Large intestine (tissue), 3 donors: ENCODE results near the gene CXCL11. TPM values are rescaled to one million over a fixed set of nuclear protein-coding genes. Genes with fewer than 3 reads are reported as not detected.
"Not testable (repeated sequence)": the region's sequence is repeated elsewhere in the genome, so short reads cannot be mapped to it uniquely, and the experiment has no call there.

Experiments
- DNase-seq, 2 donors: peaks; one replicate each; pipeline versions ENCODE4 v3.0.0 to v3.0.0-alpha.2; 2013
- H3K27ac ChIP-seq: one replicate; pipeline ENCODE4 v1.5.1; 2013; ENCODE audit warnings: low read length
- H3K27me3 ChIP-seq: 2 replicates; pipeline ENCODE4 v1.6.1; 2013; ENCODE audit warnings: low read length; ENCODE audit not compliant: control insufficient read depth, insufficient read depth
- H3K36me3 ChIP-seq: 2 replicates; pipeline ENCODE4 v1.6.1; 2013; ENCODE audit warnings: low read length; ENCODE audit not compliant: control insufficient read depth, insufficient read depth
- H3K4me1 ChIP-seq: one replicate; pipeline ENCODE4 v1.6.1; 2013; ENCODE audit warnings: low read length; ENCODE audit not compliant: control insufficient read depth, insufficient read depth
- H3K4me3 ChIP-seq: one replicate; pipeline ENCODE4 v1.5.1; 2013; ENCODE audit warnings: low read length
- H3K9me3 ChIP-seq: one replicate; pipeline ENCODE4 v1.6.1; 2013; ENCODE audit warnings: mild to moderate bottlenecking, low read depth, low read length, moderate library complexity; ENCODE audit not compliant: control insufficient read depth
- WGBS: methylation state at CpG from one replicate; pipeline ENCODE4 v1.1.5; 2013; ENCODE audit warnings: low lambda C conversion rate; ENCODE audit not compliant: insufficient coverage; 5-methylcytosine and 5-hydroxymethylcytosine counted together
- polyA plus RNA-seq: library from polyadenylated mRNA; unstranded; fragments of 120-200 nt; gene quantifications from one replicate; pipeline ENCODE4 v1.2.1, GENCODE V29; 2013

The CXCL11 gene
- polyA plus RNA-seq, 1 donor = 0.30 TPM

DNA sequence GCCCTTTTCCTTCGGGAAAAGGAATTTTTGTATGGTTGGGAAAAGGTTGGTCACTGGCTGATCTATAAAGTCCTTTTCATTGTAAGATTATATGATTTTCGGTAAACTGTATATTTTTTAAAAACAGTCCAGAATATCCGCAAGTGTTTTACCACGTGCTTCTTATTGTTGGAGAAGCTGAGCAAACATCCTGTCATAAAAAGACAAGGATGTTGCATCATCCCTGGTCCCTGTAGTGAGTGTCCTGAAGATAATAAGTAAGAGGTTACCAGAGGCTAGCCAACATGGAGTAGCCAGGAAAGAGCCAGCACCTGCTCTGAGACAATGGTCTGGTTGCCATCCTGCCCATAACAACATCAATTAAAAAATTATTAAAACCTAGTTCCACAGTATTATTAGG lies 33.7 kb downstream of the CXCL11 start:
- no peak overlapping the region for H3K27ac ChIP-seq
- H3K9me3 ChIP-seq = no peaks in the 10 kb centered on the region
- peak; percentile 64 to 80 for DNase-seq
- H3K4me1 ChIP-seq = peaks cover 25% of the 10 kb centered on the region
- WGBS = no CpG with 5 or more reads among the region's 4 CpGs
- H3K4me3 ChIP-seq = no peak overlapping the region
- H3K36me3 ChIP-seq = no peaks in the 10 kb centered on the region
- no peaks in the 10 kb centered on the region for H3K27me3 ChIP-seq

DNA sequence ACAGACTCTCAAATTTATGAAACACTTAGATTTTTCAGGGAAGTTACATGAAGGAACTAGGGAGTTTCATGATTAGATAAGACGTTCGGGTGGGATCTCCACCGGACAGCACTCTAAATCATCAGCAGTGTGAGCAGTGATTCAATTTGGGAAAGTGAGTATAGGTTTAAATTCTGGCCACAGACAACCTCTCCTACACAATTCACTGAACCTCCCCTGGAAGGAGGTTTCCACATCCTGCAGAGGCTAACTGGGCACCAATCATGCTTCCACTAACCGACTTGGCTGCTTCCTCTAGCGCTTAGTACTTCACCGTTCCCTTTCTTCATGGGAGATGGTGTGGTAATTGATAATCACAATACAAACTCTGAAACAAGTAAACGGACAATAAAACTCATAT lies 34.2 kb downstream of the CXCL11 start:
- 100% methylated on average over 2 of the region's 7 CpGs for WGBS

DNA sequence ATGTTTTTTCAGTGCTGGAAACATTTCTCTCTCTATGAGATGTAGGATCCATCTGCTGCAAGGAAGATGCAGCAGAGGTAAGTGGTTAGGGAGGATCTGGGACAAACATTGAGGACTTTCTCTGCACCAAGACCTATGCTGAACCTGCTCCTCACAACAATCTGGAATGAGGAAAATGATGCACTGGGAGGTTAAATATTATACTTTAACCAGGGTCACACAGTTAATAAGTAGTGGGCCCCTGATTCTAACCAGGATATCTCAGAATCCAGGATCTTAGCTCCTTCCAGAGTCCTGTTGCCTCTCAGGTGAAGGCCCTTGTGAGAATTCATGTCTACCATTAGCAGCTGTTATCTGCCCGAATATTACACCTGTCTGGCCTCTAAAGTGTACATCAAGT lies 35.6 kb downstream of the CXCL11 start:
- Histone ChIP-seq H3K27me3 (no peaks in the 10 kb centered on the region), H3K36me3 (no peaks in the 10 kb centered on the region), H3K9me3 (no peaks in the 10 kb centered on the region), H3K27ac (no peak overlapping the region), H3K4me3 (no peak overlapping the region), H3K4me1 (peaks cover 22% of the 10 kb centered on the region)
- peak in 1 of 2 donors; percentile 50 for DNase-seq
- WGBS = no CpG with 5 or more reads among the region's 1 CpG

More for the DNA sequence above, 34.2 kb downstream of the CXCL11 start:
- no peaks in the 10 kb centered on the region for H3K9me3 ChIP-seq
- H3K4me3 ChIP-seq = no peak overlapping the region
- H3K27me3 ChIP-seq = no peaks in the 10 kb centered on the region
- H3K27ac ChIP-seq = no peak overlapping the region
- H3K4me1 ChIP-seq = peaks cover 25% of the 10 kb centered on the region
- no peak for DNase-seq
- H3K36me3 ChIP-seq = no peaks in the 10 kb centered on the region

DNA sequence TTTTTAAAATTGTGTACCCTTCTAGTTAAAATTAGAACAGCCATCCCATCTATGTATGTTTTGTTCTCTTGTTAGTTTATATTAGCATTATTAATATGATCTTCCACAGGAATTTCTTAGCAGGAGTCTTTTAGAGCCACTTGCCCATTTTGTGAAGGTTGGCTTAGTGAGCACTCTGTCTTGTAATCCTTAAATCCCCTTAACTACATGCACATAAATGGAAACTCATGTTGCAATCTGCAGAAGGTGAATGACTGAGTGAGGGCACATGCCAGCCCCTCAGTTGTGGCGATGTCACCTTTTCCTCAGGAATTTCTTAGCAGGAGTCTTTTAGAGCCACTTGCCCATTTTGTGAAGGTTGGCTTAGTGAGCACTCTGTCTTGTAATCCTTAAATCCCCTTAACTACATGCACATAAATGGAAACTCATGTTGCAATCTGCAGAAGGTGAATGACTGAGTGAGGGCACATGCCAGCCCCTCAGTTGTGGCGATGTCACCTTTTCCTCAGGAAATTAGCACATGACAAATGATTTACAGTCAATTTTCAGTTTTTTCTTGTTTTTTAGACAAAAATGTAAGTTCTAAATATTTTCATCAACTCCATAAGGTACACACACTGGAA lies 37.2 kb downstream of the CXCL11 start:
- H3K36me3 ChIP-seq, DNase-seq, H3K9me3 ChIP-seq, H3K27ac ChIP-seq, H3K27me3 ChIP-seq, H3K4me3 ChIP-seq: not testable (repeated sequence)
- WGBS = no CpG with 5 or more reads among the region's 2 CpGs
- peaks cover 22% of the 10 kb centered on the region for H3K4me1 ChIP-seq

DNA sequence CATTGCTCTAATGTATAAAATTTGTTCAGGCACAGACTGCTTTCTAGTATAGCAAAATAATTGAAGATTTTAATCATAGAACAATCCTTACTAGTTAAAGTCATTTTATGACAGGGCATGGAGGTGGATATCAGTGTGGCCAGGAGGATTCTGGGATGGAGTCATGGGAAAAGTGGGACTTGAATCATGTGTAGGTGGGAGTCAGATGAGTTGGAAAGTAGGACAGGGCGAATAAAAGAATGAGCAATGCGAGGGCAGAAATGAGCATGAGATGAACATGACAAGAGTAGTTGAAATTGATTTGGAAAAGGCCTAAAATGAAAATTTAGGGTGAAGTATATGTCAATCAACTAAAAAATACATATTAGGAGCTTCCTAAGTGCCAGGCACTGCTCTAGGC lies 37.9 kb downstream of the CXCL11 start:
- H3K4me3 ChIP-seq = no peak overlapping the region
- H3K9me3 ChIP-seq = no peaks in the 10 kb centered on the region
- DNase-seq = no peak
- WGBS = 93% methylated on average over 2 of the region's 2 CpGs
- H3K27ac ChIP-seq = no peak overlapping the region
- no peaks in the 10 kb centered on the region for H3K36me3 ChIP-seq
- peaks cover 22% of the 10 kb centered on the region for H3K4me1 ChIP-seq
- H3K27me3 ChIP-seq = no peaks in the 10 kb centered on the region

DNA sequence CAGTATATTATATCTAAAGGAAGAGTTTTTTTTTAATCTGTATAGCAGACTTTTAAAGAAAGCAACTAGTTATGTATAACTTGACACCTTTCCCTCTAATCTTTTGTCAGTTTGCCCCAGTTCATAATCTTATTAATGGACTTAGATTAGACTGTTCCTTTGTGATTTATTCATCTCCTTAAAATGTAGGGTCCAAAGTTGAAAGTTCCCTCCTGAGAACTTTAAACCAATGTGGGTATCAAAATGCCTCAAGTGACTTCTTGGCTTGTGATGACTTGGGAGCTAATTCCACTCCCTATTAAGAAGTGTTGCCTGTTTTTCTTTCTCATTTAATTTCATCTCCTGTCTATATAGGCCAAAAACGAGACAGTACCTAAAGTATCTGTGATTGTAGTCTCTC lies 38.8 kb downstream of the CXCL11 start:
- H3K27ac ChIP-seq = no peak overlapping the region
- no peaks in the 10 kb centered on the region for H3K27me3 ChIP-seq
- no peaks in the 10 kb centered on the region for H3K36me3 ChIP-seq
- peak in 1 of 2 donors; percentile 59 for DNase-seq
- no peaks in the 10 kb centered on the region for H3K9me3 ChIP-seq
- 80% methylated on average over 1 of the region's 1 CpG for WGBS
- peaks cover 17% of the 10 kb centered on the region for H3K4me1 ChIP-seq
- no peak overlapping the region for H3K4me3 ChIP-seq

DNA sequence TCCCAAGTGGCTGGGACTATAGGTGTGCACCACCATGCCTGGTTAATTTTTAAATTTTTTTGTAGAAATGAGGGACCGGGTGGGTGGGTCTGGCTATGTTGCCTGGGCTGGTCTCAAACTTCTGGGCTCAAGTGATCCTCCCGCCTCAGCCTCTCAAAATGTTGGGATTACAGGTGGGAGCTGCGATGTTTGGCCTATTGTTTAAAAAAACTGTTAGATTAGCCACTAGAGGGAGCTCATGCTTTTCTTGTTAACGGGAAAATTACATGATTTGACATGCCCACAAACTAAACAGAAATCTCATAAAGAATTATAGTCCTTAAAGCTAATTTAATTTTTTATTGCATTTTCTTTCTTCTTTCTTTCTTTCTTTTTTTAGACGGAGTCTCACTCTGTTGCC lies 40.1 kb downstream of the CXCL11 start:
- DNase-seq = peak in 1 of 2 donors; percentile 34
- Histone ChIP-seq H3K36me3 (no peaks in the 10 kb centered on the region), H3K27ac (no peak overlapping the region), H3K4me3 (no peak overlapping the region), H3K4me1 (peaks cover 11% of the 10 kb centered on the region), H3K27me3 (no peaks in the 10 kb centered on the region), H3K9me3 (no peaks in the 10 kb centered on the region)
- WGBS = 0% methylated on average over 1 of the region's 5 CpGs

DNA sequence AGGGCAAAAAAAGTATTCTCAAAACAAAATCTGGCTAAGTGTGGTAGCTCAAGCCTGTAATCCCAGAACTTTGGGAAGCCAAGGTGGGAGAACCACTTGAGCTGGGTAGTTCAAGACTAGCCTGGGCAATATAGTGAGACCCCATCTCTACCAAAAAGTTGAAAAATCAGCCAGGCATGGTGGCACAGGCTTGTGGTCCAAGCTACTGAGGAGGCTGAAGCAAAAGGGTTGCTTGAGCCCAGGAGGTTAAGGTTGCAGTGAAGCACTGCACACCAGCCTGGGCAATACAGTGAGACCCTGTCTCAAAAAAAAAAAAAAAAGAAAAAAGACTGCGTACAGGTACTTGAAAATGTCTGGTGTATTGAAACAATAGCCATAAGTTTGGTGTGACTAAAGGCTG lies 43.4 kb downstream of the CXCL11 start:
- 100% methylated on average over 1 of the region's 1 CpG for WGBS
- H3K4me3 ChIP-seq = no peak overlapping the region
- no peak overlapping the region for H3K27ac ChIP-seq
- no peaks in the 10 kb centered on the region for H3K36me3 ChIP-seq
- no peak for DNase-seq
- peaks cover 3% of the 10 kb centered on the region for H3K4me1 ChIP-seq
- no peaks in the 10 kb centered on the region for H3K9me3 ChIP-seq
- H3K27me3 ChIP-seq = no peaks in the 10 kb centered on the region

DNA sequence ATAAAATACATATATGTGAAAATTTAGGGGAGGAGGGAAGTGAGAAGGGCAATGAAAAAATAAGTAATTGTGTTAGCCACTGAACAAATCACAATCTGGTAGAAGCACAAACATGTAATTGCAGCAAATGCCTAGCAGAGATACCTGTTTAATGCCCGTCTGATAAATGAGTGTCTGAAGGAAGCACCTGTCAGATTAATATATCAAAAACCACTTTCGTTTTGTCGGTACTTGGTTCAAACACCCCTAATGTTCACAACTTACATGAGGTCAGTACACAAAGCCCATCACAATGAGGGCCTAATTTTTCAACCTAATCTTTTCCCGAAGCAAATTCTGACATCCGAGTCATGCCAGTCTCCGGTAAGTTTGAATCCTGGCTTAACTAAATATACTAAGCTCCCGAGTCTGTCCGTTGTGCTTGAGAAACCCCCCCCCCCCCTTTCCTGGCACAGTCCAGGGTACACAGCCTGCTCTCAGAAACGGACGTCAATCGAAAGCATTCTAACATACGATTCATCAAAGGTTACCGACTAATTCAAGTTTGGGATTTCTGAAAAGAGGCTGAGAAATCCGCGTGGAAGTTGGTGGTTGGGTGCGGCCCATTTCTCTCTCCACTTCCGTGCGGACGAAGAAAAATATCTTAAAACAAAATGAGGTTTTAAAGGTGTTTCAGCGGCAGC lies 45.9 kb downstream of the CXCL11 start:
- Histone ChIP-seq H3K27ac (peak overlapping the region; percentile 19), H3K36me3 (no peaks in the 10 kb centered on the region), H3K4me1 (peaks cover 3% of the 10 kb centered on the region), H3K4me3 (peak overlapping the region; percentile 81), H3K27me3 (no peaks in the 10 kb centered on the region), H3K9me3 (no peaks in the 10 kb centered on the region)
- no CpG with 5 or more reads among the region's 20 CpGs for WGBS
- peak in 1 of 2 donors; percentile 30 for DNase-seq

DNA sequence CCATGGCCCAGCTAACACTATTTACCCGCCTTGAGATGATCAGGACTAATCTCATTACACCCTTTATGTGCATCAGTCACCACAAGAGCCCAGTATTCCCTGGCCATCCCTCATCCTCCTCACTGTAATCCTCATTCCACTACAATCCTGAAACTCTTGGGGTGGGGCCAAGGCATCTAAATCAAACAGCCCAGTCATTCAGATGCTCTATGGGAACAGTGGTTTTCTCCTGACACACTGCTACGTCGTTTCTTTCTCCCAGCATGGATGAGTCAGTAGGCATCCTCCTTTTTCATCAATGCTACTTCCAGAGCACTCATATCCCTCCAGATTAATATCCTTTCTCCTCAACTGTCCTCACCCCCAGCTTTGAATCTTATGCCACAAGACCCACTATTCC lies 50.8 kb downstream of the CXCL11 start:
- no peaks in the 10 kb centered on the region for H3K9me3 ChIP-seq
- H3K4me3 ChIP-seq = no peak overlapping the region

More for the DNA sequence above, 50.8 kb downstream of the CXCL11 start:
- no peaks in the 10 kb centered on the region for H3K27me3 ChIP-seq
- DNase-seq = no peak
- H3K27ac ChIP-seq = no peak overlapping the region
- WGBS = 95% methylated on average over 3 of the region's 3 CpGs
- H3K4me1 ChIP-seq = peaks cover 3% of the 10 kb centered on the region
- H3K36me3 ChIP-seq = peaks cover 11% of the 10 kb centered on the region
